ENCODE results near the gene CRYGB. TPM values are rescaled to one million over a fixed set of nuclear protein-coding genes. Genes with fewer than 3 reads are reported as not detected.

Gene CRYGB
- total and polyA plus RNA-seq, 10 of the 15 experiments (the other 5 are each of a cell fraction or from before 2014, with no cell fraction given), result not detected

- no TSS peak for BruUV-seq (replicated peaks)
- TF ChIP-seq NFIC (IDR thresholded peaks at IDR 0.05; ENCODE audit: low read depth, low read length), result no peak
- TF ChIP-seq CREB1 (IDR thresholded peaks at IDR 0.05; ENCODE audit: low read depth), result no peak
- TF ChIP-seq KLF5 (IDR thresholded peaks at IDR 0.05; ENCODE audit: partially characterized antibody), result no peak
- no peak for TF ChIP-seq CBX5 (IDR thresholded peaks at IDR 0.05; ENCODE audit: low read depth)
- no peak for TF ChIP-seq ZNF687 (IDR thresholded peaks at IDR 0.05)
- TF ChIP-seq ZNF622 (IDR thresholded peaks at IDR 0.05), result no peak
- TF ChIP-seq, protein P1, sequence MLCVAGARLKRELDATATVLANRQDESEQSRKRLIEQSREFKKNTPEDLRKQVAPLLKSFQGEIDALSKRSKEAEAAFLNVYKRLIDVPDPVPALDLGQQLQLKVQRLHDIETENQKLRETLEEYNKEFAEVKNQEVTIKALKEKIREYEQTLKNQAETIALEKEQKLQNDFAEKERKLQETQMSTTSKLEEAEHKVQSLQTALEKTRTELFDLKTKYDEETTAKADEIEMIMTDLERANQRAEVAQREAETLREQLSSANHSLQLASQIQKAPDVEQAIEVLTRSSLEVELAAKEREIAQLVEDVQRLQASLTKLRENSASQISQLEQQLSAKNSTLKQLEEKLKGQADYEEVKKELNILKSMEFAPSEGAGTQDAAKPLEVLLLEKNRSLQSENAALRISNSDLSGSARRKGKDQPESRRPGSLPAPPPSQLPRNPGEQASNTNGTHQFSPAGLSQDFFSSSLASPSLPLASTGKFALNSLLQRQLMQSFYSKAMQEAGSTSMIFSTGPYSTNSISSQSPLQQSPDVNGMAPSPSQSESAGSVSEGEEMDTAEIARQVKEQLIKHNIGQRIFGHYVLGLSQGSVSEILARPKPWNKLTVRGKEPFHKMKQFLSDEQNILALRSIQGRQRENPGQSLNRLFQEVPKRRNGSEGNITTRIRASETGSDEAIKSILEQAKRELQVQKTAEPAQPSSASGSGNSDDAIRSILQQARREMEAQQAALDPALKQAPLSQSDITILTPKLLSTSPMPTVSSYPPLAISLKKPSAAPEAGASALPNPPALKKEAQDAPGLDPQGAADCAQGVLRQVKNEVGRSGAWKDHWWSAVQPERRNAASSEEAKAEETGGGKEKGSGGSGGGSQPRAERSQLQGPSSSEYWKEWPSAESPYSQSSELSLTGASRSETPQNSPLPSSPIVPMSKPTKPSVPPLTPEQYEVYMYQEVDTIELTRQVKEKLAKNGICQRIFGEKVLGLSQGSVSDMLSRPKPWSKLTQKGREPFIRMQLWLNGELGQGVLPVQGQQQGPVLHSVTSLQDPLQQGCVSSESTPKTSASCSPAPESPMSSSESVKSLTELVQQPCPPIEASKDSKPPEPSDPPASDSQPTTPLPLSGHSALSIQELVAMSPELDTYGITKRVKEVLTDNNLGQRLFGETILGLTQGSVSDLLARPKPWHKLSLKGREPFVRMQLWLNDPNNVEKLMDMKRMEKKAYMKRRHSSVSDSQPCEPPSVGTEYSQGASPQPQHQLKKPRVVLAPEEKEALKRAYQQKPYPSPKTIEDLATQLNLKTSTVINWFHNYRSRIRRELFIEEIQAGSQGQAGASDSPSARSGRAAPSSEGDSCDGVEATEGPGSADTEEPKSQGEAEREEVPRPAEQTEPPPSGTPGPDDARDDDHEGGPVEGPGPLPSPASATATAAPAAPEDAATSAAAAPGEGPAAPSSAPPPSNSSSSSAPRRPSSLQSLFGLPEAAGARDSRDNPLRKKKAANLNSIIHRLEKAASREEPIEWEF (IDR thresholded peaks at IDR 0.05; ENCODE audit: insufficient replicate concordance, low read depth, low read length), result no peak
- TF ChIP-seq RCOR1 (conservative IDR thresholded peaks at IDR 0.05; ENCODE audit: low read depth, low read length), result no peak
- TF ChIP-seq TBL1XR1 (IDR thresholded peaks at IDR 0.05; ENCODE audit: low read depth, low read length), result no peak
- no peak for TF ChIP-seq TCF7 (IDR thresholded peaks at IDR 0.05; ENCODE audit: borderline replicate concordance)
- TF ChIP-seq ESRRA (IDR thresholded peaks at IDR 0.05; ENCODE audit: low read length), result no peak
- no peak for TF ChIP-seq ATF3 (IDR thresholded peaks at IDR 0.05; ENCODE audit: borderline replicate concordance, extremely low read depth, low read depth, low read length)
- TF ChIP-seq EED (IDR thresholded peaks at IDR 0.05; ENCODE audit: low read depth), result no peak
- Histone ChIP-seq H2AFZ (ENCODE audit: control insufficient read depth, low read depth, low read length) (no peak overlapping the region), H3K9ac (ENCODE audit: control insufficient read depth, insufficient read depth, low read length) (no peak overlapping the region), H3K27ac (ENCODE audit: control insufficient read depth, insufficient read depth) (no peak overlapping the region), H4K20me1 (ENCODE audit: control insufficient read depth, insufficient read depth) (no peaks in the 10 kb centered on the region), H3K79me2 (ENCODE audit: control insufficient read depth, insufficient read depth, low read length) (no peaks in the 10 kb centered on the region), H3K9me3 (replicated peaks; ENCODE audit: control insufficient read depth, insufficient read depth, low read length) (no peaks in the 10 kb centered on the region), H3K4me1 (ENCODE audit: control insufficient read depth, insufficient read depth, low read length) (no peaks in the 10 kb centered on the region), H3K4me2 (ENCODE audit: control insufficient read depth, insufficient read depth) (no peak overlapping the region), H3K4me3 (no peak overlapping the region), H3K36me3 (ENCODE audit: control insufficient read depth in 2 of 2, insufficient read depth in 2 of 2, low read length in 1 of 2) (no peaks in the 10 kb centered on the region), H3K27me3 (replicated peaks in 1 of 2; ENCODE audit: control insufficient read depth in 2 of 2, insufficient read depth in 2 of 2, low read length in 1 of 2) (no peaks in the 10 kb centered on the region; a peak in 1 of 4 replicates)
- intact Hi-C loops (cut with micrococcal nuclease; ENCODE audit: unreplicated experiment) (no loop called here), in situ Hi-C loops (cut with MboI) (no loop called here)
- CTCF ChIA-PET, result no interaction called here
- no peak for DNase-seq (ENCODE audit: low read depth, low spot score)
- ATAC-seq, result no peak
- RAD21 ChIA-PET (ENCODE audit: unreplicated experiment), result no interaction called here
- no peak for FAIRE-seq
- POLR2A ChIA-PET, result no interaction called here
- SMC1A ChIA-PET (ENCODE audit: uncharacterized antibody, unreplicated experiment), result no interaction called here
These were observed 1.1 kb upstream of the CRYGB start for GRCh38 chr2:208147008-208147407.
